Measurements from ENCODE around the gene TTC28.

DNA sequence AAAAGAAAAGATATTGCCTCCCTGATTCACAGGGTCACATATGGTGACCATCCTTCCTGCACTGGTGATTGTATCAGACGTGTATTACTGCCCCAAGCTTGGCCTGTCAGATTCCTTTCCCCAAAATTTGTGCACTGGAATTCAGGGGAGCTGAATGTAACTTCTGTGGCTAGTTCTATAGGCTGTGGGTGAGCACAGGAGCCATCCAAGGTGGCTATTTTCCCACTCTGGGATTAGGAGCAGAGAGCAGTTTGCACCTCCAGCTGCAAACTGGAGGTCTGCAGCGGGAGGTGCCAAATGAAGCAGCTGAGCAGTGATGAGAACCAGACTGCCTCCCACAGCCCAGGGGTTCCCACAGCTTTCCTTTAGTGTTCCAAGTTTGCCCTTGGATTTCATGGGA lies 636.4 kb downstream of the TTC28 start:
- TF ChIP-seq CTCF (IDR thresholded peaks at IDR 0.05), result no peak
- TF ChIP-seq POLR2A (IDR thresholded peaks at IDR 0.05), result no peak

Measured in uterus (tissue), 2 donors.